Measurements from ENCODE around the gene PDE3B.
"Not testable (repeated sequence)": the region's sequence is repeated elsewhere in the genome, so short reads cannot be mapped to it uniquely, and the experiment has no call there.

PDE3B gene

GRCh38 chr11:14813516-14813915 is 169.9 kb downstream of the PDE3B start:
- no peak for DNase-seq (ENCODE audit: low spot score)

DNA sequence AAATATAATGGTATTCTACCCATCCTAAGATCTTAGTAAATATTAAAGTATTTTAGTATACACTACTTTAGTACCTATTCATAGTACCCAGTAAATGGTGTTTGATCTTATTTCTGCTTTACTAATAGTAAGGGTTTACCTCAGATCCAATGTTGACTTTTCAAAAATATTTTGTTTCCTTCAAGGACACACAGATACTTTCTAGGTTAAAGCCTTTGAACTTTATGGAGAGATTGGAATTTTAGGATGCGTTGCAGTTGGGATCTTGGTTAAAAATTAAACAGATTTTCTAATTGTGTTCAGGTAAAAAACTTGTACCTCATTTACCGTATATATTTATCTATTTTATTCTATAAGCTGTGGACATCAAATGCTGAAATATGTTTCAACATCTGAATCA is 175.2 kb downstream of the PDE3B start:
- no peak for DNase-seq (ENCODE audit: low spot score)

GRCh38 chr11:14819596-14819995 is 176.0 kb downstream of the PDE3B start:
- no peak for DNase-seq (ENCODE audit: low spot score)

GRCh38 chr11:14821031-14821430 is 177.4 kb downstream of the PDE3B start:
- DNase-seq (ENCODE audit: low spot score) = no peak

DNA sequence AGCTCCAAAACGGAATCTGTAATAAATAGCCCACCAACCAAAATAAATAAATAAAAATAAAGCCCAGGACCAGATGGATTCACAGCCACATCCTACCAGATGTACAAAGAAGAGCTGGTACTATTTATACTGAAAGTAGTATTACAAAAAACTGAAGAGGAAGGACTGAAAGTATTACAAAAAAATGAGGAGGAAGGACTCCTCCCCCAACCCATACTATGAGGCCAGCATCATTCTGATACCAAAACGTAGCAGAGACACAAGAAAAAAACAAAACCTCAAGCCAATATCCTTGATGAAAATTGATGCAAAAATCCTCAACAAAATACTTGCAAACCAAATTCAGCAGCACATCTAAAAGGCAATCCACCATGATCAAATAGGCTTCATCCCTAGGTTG is 183.0 kb downstream of the PDE3B start:
- no peak for DNase-seq (ENCODE audit: low spot score)

DNA sequence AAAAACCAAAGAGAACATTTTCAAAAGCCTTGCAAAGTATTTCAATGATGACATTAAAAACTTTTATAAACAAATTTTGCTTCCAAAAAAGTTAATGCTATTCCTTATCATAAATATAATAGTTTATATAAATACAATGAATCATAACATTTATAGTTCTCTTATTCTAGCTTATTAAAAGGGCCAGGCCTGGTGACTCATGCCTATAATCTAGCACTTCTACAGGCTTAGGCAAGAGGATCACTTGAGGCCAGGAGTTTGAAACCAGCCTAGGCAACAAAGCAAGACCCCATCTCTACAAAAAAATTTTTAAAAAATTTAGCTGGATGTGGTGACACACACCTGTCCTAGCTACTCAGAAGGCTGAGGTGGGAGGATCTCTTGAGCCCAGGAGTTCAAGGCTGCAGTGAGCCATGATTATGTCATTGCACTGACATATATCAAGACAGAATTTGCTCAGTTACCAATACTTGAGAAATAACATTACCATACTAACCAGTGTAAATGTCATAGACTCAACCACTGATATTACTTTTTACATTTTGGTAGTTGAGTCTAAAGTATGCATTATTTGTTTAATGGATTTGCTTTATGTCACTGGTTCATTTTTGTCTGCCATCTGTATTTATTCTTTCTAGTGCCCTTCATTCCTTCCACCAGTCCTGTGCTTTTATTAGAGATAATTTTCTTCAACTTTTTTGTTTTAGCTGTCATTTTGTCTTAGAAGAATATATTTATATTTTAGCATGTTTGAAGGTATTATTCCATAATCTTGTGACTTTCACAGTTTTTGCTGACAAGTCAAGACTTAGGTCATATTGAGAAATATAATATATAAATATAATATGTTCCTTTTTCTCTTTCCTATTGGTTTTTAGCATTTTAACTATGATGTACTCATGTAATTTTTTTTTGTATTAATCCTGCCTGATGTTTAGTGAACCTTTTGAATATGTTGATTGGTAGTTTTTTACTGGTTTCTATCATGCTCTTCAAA is 192.2 kb downstream of the PDE3B start:
- no peak for DNase-seq (ENCODE audit: low spot score)

GRCh38 chr11:14842002-14842401 is 198.4 kb downstream of the PDE3B start:
- no peak for DNase-seq (ENCODE audit: low spot score)

DNA sequence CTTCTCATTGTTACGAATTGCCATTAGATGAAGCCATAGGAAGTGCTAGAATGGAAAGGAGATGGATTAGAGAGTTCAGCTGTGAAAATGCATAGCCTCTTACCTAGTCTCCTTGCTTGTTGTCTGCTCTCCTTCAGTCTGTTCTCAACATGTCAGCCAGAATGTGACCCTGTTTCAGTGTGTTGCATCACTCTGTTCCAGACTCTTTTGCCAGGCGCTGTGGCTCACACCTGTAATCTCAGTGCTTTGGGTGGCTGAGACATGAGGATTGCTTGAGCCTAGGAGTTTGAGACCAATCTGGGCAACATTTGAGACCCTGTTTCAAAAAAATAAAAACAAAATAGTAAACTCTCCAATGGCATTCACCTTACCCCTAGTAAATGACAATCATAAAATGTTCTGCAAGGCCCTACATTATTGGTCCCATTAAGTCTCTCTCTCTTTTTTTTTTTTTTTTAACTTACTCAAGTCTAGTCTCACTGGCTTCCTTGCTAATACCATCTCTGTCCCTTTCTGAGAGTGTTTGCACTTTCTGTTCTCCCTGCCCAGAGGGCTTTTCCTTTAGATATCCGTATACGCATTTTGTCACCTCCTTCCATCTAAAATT is 209.1 kb downstream of the PDE3B start:
- no peak for DNase-seq (ENCODE audit: low spot score)

- no peak for DNase-seq (ENCODE audit: low spot score)
Measured at GRCh38 chr11:14854057-14854456, 210.5 kb downstream of the PDE3B start.

DNA sequence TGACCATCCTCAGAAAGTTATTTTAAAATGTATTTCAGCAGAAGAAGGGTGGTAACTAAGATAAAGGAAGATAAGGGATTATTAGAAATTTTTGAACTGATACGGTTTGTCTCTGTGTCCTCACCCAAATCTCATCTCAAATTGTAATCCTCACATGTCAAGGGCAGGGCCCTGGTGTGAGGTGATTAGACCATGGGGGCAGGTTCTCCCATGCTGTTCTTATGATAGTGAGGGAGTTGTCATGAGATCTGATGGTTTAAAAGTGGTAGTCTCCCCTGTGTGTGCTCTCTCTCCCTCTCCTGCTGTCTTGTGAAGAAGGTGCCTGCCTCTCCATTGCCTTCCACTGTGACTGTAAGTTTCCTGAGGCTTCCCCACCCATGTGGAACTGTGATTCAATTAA is 212.3 kb downstream of the PDE3B start:
- no peak for DNase-seq (ENCODE audit: low spot score)

DNA sequence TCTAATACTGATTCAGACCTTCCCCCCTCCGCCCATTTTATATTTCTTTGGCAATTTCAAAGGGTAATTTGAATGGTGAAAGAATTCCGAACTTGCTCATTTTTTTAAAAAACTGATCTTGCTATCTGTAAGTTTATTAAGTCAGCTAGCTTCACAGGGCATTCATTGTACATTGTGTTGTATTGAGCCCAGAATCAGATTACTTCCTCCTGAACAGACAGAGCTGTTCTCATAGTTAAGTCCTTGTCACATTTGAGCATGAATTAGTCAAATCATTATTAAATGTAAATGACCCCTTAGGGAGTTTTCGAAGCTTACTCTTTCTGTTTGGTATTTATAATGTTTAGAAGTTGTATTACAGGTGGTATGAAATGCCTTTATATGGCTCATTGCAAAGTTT is 214.0 kb downstream of the PDE3B start:
- no peak for DNase-seq (ENCODE audit: low spot score)

DNA sequence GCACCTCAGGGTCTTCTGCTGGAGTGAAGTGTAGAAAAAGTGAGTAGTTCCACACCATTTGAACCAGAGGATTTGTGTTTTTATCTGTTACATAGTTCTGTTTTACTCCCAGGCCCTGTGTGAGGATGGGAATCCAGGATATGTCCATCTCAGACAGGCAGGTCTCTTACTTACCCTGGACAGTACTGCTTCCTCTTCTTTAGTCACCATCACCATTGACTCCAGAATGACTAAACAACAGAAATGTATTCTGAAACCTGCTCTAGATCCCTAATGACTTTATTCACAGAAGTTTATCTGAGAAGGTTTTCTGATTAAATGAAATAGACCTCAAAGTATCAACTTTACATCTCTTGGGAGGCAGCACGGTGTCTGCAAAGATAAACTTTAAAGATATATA is 214.8 kb downstream of the PDE3B start:
- peak; percentile 9 for DNase-seq (ENCODE audit: low spot score)

DNA sequence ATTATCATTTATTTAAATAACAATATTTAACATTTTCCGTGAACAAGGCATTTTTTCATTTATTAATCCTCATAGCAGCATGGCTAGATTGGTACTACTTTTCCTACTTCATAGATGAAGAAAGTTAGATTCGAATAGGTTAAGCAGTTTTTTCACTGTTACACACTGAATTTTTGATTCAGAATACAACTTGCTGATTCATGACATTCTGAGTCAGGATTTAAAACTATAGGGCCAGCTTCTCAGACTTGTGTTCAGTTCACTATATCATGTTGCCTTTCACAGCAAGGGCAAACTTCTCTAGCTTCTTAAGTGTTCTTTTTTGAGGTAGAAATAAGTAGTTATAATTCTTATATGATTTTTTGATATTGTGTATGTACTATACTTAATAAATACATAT is 216.9 kb downstream of the PDE3B start:
- DNase-seq (ENCODE audit: low spot score) = peak; percentile 13

DNA sequence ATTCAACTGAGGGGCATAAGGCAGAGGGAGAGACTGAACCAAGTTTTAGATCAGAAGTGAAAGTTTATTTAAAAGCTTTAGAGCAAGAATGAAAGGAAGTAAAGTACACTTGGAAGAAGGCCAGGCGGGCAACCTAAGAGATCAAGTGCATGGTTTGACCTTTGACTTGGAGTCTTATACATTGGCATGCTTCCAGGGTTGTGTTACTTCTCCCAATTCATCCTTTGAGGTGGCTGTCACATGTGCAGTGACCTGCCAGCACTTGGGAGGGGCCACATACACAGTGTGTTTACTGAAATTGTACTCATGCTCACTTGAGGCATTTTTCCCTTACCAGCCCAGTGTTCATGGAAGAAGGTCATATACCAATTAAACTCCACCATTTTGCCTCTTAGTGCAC is 218.1 kb downstream of the PDE3B start:
- no peak for DNase-seq (ENCODE audit: low spot score)

- not testable (repeated sequence) for DNase-seq (ENCODE audit: low spot score)
Measured at GRCh38 chr11:14863775-14864174, 220.2 kb downstream of the PDE3B start.

DNA sequence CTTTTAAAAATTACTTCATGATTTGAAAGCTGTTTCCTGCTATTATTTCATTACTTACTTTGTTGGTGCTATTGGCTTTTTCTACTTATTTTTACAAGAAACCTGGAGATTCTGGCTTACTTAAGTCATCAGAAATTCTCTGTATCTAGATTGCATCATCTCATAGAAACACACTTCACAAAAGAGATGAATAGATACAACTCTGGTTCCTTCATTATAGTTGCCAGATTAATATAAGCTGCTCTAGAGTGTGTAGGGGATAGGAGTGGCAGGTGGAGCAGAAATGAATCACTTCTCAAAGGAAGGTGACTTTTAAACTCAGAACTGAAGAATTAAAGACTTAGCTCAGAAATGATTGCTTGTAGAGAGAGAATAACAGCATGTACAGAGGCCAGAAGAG is 228.4 kb downstream of the PDE3B start:
- DNase-seq (ENCODE audit: low spot score) = no peak

GRCh38 chr11:14873632-14874031 is 230.0 kb downstream of the PDE3B start:
- DNase-seq (ENCODE audit: low spot score) = no peak

GRCh38 chr11:14875163-14875562 is 231.6 kb downstream of the PDE3B start:
- no peak for DNase-seq (ENCODE audit: low spot score)

- no peak for DNase-seq (ENCODE audit: low spot score)
Measured at GRCh38 chr11:14881576-14882193, 238.1 kb downstream of the PDE3B start.

GRCh38 chr11:14882196-14882595 is 238.6 kb downstream of the PDE3B start:
- DNase-seq (ENCODE audit: low spot score) = no peak

GRCh38 chr11:14883683-14884082 is 240.1 kb downstream of the PDE3B start:
- DNase-seq (ENCODE audit: low spot score) = not testable (repeated sequence)

DNA sequence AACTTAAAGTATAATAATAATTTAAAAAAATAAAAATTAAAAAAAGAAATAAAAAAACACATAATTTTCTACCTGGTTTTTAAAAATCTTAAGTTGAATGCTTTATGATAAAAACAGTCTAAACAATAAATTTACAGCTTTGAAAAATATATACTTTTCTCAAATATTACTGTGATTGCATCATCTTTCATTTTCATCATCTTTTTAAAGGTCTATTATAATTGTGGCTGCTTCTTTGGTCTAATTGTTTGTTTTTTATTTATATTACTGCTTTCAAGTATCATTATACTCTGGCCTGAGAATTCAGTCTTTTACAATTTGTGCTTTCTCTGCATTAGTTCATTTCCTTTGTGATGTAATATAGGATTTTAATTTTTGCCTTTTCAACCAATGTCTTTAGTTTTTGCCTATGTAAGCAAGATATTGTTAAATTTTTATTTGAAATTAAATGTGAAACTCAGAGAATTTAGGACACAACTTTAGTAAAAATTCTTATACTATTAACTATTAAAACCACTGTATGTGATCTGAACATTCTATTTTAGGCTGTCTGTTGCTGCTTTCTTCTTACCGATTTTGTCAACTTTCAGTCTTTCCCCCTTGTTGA is 241.2 kb downstream of the PDE3B start:
- DNase-seq (ENCODE audit: low spot score) = no peak

GRCh38 chr11:14886513-14886912 is 242.9 kb downstream of the PDE3B start:
- no peak for DNase-seq (ENCODE audit: low spot score)
